Measurements from ENCODE around the gene RANBP17. TPM values are rescaled to one million over a fixed set of nuclear protein-coding genes. Genes with fewer than 3 reads are reported as not detected.

The RANBP17 gene
- total and polyA plus RNA-seq, 2 experiments from 2014 or later: 43.8 to 53.1 TPM

GRCh38 chr5:170903075-170903474 lies 41.3 kb downstream of the RANBP17 start:
- H3K27me3 ChIP-seq (ENCODE audit: insufficient read depth): no peaks in the 10 kb centered on the region
- ATAC-seq (no peak; the same call in 2 of the 3 replicates), DNase-seq (ENCODE audit: low spot score) (peak; percentile 37)
- Mint-ChIP-seq H3K27me3 (ENCODE audit: insufficient read depth, low read depth, poor library complexity) (peaks cover 3% of the 10 kb centered on the region), H3K4me1 (peaks cover 10% of the 10 kb centered on the region; the same call in 2 of the 3 replicates), H3K4me3 (no peak overlapping the region), H3K36me3 (ENCODE audit: low read depth) (peaks cover 58% of the 10 kb centered on the region), H3K27ac (no peak overlapping the region), H3K9me3 (peaks cover 21% of the 10 kb centered on the region; the same call in 2 of the 3 replicates)
- H3K4me1 ChIP-seq (ENCODE audit: insufficient read depth): no peaks in the 10 kb centered on the region; the same call in 1 of the 2 replicates
- no peaks in the 10 kb centered on the region for H3F3A ChIP-seq (replicated peaks; ENCODE audit: low read depth)
- no peak overlapping the region for H2AFZ ChIP-seq
- H4K20me1 ChIP-seq (replicated peaks; ENCODE audit: insufficient read depth): no peaks in the 10 kb centered on the region
- no peak overlapping the region for H3K27ac ChIP-seq (ENCODE audit: low read depth)
- H3K79me2 ChIP-seq (replicated peaks; ENCODE audit: insufficient read depth): peaks cover 8% of the 10 kb centered on the region; the same call in 1 of the 2 replicates
- no peak for TF ChIP-seq NANOG (IDR thresholded peaks at IDR 0.05; ENCODE audit: borderline replicate concordance)
- TF ChIP-seq REST (IDR thresholded peaks at IDR 0.05; ENCODE audit: unreplicated experiment): no peak
- no peak for TF ChIP-seq STAT1 (IDR thresholded peaks at IDR 0.05; ENCODE audit: unreplicated experiment)
- no peak for TF ChIP-seq POLR2AphosphoS5 (IDR thresholded peaks at IDR 0.05; ENCODE audit: low read depth)
- no peak for TF ChIP-seq ZNF462 (CRISPR knock-in tag; IDR thresholded peaks at IDR 0.05)
- TF ChIP-seq ETS1 (IDR thresholded peaks at IDR 0.05): no peak
- TF ChIP-seq JUNB (IDR thresholded peaks at IDR 0.05; ENCODE audit: unreplicated experiment): no peak
- no peak for TF ChIP-seq ZNF114 (CRISPR knock-in tag; IDR thresholded peaks at IDR 0.05)
- no peak for TF ChIP-seq ZNF331 (CRISPR knock-in tag; IDR thresholded peaks at IDR 0.05; ENCODE audit: low read depth)
- no peak for TF ChIP-seq EZH2phosphoT487 (IDR thresholded peaks at IDR 0.05; ENCODE audit: unreplicated experiment)
- TF ChIP-seq CTCF (conservative IDR thresholded peaks at IDR 0.05; ENCODE audit: low read depth in 2 of 2): no peak
- no peak for TF ChIP-seq CREB1 (CRISPR knock-in tag; IDR thresholded peaks at IDR 0.05; ENCODE audit: low read depth)
- no peak for TF ChIP-seq EZH2 (IDR thresholded peaks at IDR 0.05; ENCODE audit: low read depth, unreplicated experiment)
- H3K4me3 ChIP-seq: no peak overlapping the region
- no peaks in the 10 kb centered on the region; the same call in 1 of the 2 replicates for H3K36me3 ChIP-seq (ENCODE audit: insufficient read depth)
- H3K4me2 ChIP-seq: no peak overlapping the region
- H3K9me2 ChIP-seq (ENCODE audit: insufficient read depth): peaks cover 3% of the 10 kb centered on the region; the same call in 1 of the 2 replicates

All from GM23338 (cell line).